Suprapubic skin (tissue), 4 donors: ENCODE data around the gene HOXC4.

Source experiments
- CTCF ChIP-seq, 2 donors: fragments of 200-600 bp in 1 of 2; fragments of 450-650 bp in 1 of 2; sonication (generic) in 1 of 2; IDR thresholded peaks; one replicate each; pipeline ENCODE4 v1.5.1; 2016 to 2019; ENCODE audit warnings: antibody characterized with exemption in 2 of 2, mild to moderate bottlenecking in 1 of 2, moderate library complexity in 1 of 2
- POLR2A ChIP-seq, 2 donors: fragments of 450-650 bp; IDR thresholded peaks; one replicate each; pipeline ENCODE4 v1.6.1; 2017; ENCODE audit warnings: antibody characterized with exemption in 2 of 2, mild to moderate bottlenecking in 2 of 2, moderate library complexity in 2 of 2
- POLR2AphosphoS5 ChIP-seq, 3 donors: sonication (generic); formaldehyde crosslinking; IDR thresholded peaks; one replicate each; pipeline ENCODE4 v1.6.1; 2017; ENCODE audit warnings: antibody characterized with exemption in 3 of 3

- TF ChIP-seq CTCF (IDR thresholded peaks at IDR 0.05) (no peak), POLR2AphosphoS5 (IDR thresholded peaks at IDR 0.05) (no peak), POLR2A (IDR thresholded peaks at IDR 0.05) (no peak)
Measured at GRCh38 chr12:54053003-54053750, 458 bp upstream of the HOXC4 start.
